Osteoblast (primary cell): Measurements from ENCODE around the gene ADARB2. TPM values are rescaled to one million over a fixed set of nuclear protein-coding genes. Genes with fewer than 3 reads are reported as not detected.

Experiments used
- DNase-seq: peaks from one replicate; pipeline ENCODE4 v3.0.0; 2011; ENCODE audit warnings: low spot score, mixed read lengths; ENCODE audit not compliant: insufficient read length; ENCODE audit errors: missing footprints
- H2AFZ ChIP-seq: 2 replicates; pipeline ENCODE4 v1.6.0; 2011; ENCODE audit warnings: mild to moderate bottlenecking, low read length
- H3K27ac ChIP-seq: 2 replicates; pipeline ENCODE4 v1.5.1; 2011; ENCODE audit warnings: mild to moderate bottlenecking, low read depth, low read length, moderate library complexity
- H3K27me3 ChIP-seq: 2 replicates; pipeline ENCODE4 v1.6.0; 2012; ENCODE audit warnings: mild to moderate bottlenecking, control low read depth, inconsistent platforms, low read length, moderate library complexity; ENCODE audit not compliant: insufficient read depth
- H3K36me3 ChIP-seq: 2 replicates; pipeline ENCODE4 v1.5.1; 2011; ENCODE audit warnings: mild to moderate bottlenecking, low read length, control low read depth, moderate library complexity; ENCODE audit not compliant: insufficient read depth
- H3K4me1 ChIP-seq: 2 replicates; pipeline ENCODE4 v1.5.1; 2011; ENCODE audit warnings: mild to moderate bottlenecking, low read length, control low read depth, moderate library complexity; ENCODE audit not compliant: insufficient read depth
- H3K4me2 ChIP-seq: 2 replicates; pipeline ENCODE4 v1.6.0; 2011; ENCODE audit warnings: mild to moderate bottlenecking, low read length; ENCODE audit not compliant: insufficient read depth
- H3K4me3 ChIP-seq: fragments of 200-600 bp; sonication (generic); 3 replicates; pipeline ENCODE4 v1.5.1; 2012; ENCODE audit warnings: mild to moderate bottlenecking, low read length, inconsistent platforms; ENCODE audit not compliant: insufficient read depth
- H3K79me2 ChIP-seq: 2 replicates; pipeline ENCODE4 v1.6.0; 2012; ENCODE audit warnings: mild to moderate bottlenecking, low read length, control low read depth, inconsistent platforms; ENCODE audit not compliant: insufficient read depth
- H3K9me3 ChIP-seq: 2 replicates; pipeline ENCODE4 v1.5.1; 2011; ENCODE audit warnings: low read depth, low read length, control low read depth
- H4K20me1 ChIP-seq: 2 replicates; pipeline ENCODE4 v1.6.0; 2012; ENCODE audit warnings: mild to moderate bottlenecking, low read length, control low read depth; ENCODE audit not compliant: insufficient read depth
- total RNA-seq: library from RNA; depleted of rRNA; stranded (reverse); fragments of >200 nt; gene quantifications from 2 replicates; pipeline ENCODE4 v1.2.3, GENCODE V29; 2012
- TF ChIP-seq, protein P1 (sequence below): IDR thresholded peaks from 2 replicates; pipeline ENCODE4 v1.5.1; 2011; ENCODE audit warnings: mild to moderate bottlenecking, low read depth, low read length, moderate library complexity; ENCODE audit errors: extremely low read depth

Gene ADARB2
- total RNA-seq, 1 donor: not detected

DNA sequence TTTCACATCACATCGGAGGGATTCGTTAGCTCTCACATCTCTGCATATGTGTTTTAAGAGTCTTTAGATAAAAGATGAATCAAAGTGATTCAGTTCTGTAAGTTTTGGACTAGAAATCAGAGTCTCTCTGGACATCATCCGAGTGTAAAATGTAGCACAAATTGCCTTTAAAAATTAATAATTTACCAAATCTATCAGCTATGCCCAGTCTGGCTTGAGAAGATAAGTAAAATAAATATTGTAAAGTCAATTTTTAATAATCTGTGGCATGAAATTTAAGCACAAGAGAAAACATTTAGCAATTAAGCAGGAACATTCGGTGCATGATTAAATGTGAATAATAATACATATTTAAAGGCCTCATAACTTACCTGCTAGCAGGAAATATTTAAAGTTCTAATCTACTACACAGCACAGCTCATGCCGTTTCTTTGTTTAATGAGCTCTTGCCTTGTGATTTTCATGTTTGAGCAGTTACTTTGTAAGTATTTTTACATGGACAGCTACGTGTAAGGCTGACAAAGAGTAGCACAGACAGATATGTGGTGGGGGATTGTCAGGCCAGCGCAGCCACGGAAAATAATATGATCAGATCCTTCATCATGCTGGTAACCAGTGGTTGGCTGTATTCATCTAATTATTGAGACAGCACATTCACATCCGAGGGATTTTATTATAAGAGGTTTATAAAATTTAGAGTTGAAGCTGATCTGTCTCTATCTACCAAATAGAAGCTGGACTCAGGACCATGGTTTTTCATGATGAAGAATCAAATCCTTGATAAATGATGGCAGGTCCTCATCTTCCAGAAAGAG lies 317.3 kb downstream of the ADARB2 start:
- no peak overlapping the region for H3K4me3 ChIP-seq
- H3K79me2 ChIP-seq: no peaks in the 10 kb centered on the region
- H2AFZ ChIP-seq: no peak overlapping the region
- no peaks in the 10 kb centered on the region for H4K20me1 ChIP-seq
- H3K4me2 ChIP-seq: no peak overlapping the region
- no peaks in the 10 kb centered on the region for H3K27me3 ChIP-seq
- H3K27ac ChIP-seq: no peak overlapping the region
- peak; percentile 74 for DNase-seq
- peaks cover 1% of the 10 kb centered on the region for H3K9me3 ChIP-seq
- TF ChIP-seq, protein P1, sequence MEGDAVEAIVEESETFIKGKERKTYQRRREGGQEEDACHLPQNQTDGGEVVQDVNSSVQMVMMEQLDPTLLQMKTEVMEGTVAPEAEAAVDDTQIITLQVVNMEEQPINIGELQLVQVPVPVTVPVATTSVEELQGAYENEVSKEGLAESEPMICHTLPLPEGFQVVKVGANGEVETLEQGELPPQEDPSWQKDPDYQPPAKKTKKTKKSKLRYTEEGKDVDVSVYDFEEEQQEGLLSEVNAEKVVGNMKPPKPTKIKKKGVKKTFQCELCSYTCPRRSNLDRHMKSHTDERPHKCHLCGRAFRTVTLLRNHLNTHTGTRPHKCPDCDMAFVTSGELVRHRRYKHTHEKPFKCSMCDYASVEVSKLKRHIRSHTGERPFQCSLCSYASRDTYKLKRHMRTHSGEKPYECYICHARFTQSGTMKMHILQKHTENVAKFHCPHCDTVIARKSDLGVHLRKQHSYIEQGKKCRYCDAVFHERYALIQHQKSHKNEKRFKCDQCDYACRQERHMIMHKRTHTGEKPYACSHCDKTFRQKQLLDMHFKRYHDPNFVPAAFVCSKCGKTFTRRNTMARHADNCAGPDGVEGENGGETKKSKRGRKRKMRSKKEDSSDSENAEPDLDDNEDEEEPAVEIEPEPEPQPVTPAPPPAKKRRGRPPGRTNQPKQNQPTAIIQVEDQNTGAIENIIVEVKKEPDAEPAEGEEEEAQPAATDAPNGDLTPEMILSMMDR: no peak
- no peaks in the 10 kb centered on the region for H3K4me1 ChIP-seq
- no peaks in the 10 kb centered on the region for H3K36me3 ChIP-seq

DNA sequence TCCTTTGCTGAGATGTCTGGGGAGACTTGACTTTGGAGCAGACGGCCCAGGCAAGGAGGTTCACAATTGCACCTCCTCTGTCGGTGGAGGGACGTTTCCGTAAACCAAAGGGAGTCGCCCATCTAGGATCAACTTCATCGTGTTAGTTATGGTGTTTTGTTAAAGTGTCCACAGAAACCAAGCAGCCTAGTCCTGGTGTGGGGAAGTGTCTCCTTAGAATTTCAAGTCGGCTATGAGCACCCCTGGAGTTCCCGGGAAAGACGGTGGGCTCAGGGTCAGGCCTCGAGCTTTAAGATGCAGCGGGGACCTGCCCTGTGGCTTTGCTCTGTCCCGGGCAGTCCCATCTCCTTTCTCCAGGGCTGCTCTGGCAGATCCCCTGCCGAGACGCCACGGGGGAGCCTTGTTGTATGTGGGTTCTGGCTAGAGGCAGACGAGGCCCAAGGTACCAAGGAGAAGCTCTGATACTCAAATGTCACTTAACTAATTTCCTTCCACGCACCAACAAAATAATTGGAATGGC lies 319.2 kb downstream of the ADARB2 start:
- Histone ChIP-seq H3K4me3 (no peak overlapping the region), H4K20me1 (no peaks in the 10 kb centered on the region), H3K4me1 (no peaks in the 10 kb centered on the region), H3K9me3 (peaks cover 2% of the 10 kb centered on the region), H3K27me3 (no peaks in the 10 kb centered on the region), H3K79me2 (no peaks in the 10 kb centered on the region), H3K36me3 (no peaks in the 10 kb centered on the region), H2AFZ (no peak overlapping the region), H3K4me2 (no peak overlapping the region), H3K27ac (no peak overlapping the region)
- DNase-seq: no peak
- TF ChIP-seq, protein P1: no peak

DNA sequence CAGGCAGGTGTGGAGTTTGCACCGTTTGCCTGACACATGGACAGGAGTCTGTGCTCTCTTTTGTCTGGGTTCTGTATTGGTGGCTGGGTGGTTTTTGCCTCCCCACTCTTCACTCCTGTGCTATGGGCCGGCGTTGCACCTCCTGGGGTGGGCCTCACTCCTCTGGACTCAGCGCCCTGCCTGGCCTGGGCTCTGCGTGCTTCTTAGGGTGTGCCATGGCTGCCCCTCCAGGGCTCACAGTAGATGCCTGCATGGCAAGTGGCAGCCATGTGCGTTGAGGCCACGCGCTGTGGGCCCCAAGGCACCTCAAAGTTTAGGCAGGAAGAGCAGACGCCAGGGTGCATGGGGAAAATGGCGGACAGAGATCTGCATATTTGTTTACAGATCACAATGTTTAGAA lies 319.8 kb downstream of the ADARB2 start:
- Histone ChIP-seq H3K36me3 (no peaks in the 10 kb centered on the region), H3K4me3 (no peak overlapping the region), H2AFZ (no peak overlapping the region), H3K27ac (no peak overlapping the region), H3K4me1 (no peaks in the 10 kb centered on the region), H3K4me2 (no peak overlapping the region), H3K27me3 (no peaks in the 10 kb centered on the region), H4K20me1 (no peaks in the 10 kb centered on the region), H3K79me2 (no peaks in the 10 kb centered on the region), H3K9me3 (peaks cover 2% of the 10 kb centered on the region)
- TF ChIP-seq, protein P1: no peak
- DNase-seq: no peak

DNA sequence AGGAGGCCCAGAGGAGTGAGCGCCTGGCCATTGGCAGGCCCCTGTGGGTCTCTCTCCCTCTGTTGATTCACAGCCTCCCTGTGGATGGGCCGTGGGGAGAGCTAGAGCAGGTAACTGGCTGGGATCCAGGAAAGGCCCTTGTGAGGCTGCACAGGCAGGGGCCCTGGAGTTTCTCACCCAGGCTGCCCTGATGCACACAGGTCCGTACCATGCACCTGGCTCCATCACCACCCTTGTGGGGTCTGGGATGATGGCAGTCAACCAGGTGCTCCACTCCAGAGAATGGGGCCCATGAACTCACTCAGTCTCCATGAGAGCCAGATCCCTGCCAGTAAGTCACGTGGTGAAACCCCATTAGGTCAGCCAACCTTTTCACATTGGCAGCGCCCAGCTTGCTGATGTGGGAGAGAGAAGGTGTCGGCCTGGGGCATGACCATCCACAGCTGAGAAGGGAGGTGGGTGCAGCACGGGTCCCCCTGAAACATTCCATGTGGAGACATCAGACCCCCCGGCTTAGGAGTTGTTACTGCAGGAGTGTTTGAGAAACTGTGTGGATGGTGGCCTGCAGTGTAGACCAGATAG lies 320.8 kb downstream of the ADARB2 start:
- Histone ChIP-seq H2AFZ (no peak overlapping the region), H3K4me1 (no peaks in the 10 kb centered on the region), H3K36me3 (no peaks in the 10 kb centered on the region), H3K9me3 (peaks cover 3% of the 10 kb centered on the region), H3K27ac (no peak overlapping the region), H3K27me3 (no peaks in the 10 kb centered on the region), H4K20me1 (no peaks in the 10 kb centered on the region), H3K79me2 (no peaks in the 10 kb centered on the region), H3K4me2 (no peak overlapping the region), H3K4me3 (no peak overlapping the region)
- TF ChIP-seq, protein P1: no peak
- DNase-seq: peak; percentile 15
